ENCODE measurements around the gene AP5B1.
A peak's percentile ranks its signal among the peaks of the same experiment; 100 is the strongest.

AP5B1 gene

DNA sequence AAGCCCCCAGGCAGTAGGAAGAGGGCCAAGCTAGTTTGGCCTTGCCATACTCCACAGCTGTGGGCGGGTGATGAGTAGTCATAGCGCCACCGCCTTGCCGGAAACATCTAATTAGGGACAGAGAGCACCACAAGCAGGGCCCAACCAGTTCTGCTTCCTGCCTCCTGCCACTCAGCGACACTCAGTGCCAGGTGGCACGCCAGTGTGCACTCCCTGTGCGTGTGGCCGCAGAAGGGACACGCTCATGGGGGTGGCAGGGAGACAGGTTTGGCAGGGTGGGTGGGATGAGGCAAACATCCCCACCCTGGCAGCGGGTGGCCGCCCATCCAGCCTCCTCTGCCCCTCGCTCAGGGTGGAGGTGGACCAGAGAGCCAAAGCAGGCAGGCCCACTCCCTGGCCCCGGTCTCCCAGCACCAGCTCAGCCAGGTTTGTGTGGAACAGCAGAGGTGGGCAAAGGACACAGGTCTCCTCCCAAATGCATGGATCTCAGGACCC is 11.0 kb upstream of the AP5B1 start:
- Mint-ChIP-seq H3K4me3 (no peak overlapping the region), H3K4me1 (peaks cover 40% of the 10 kb centered on the region), H3K27ac (no peak overlapping the region), H3K36me3 (ENCODE audit: low read depth) (no peaks in the 10 kb centered on the region), H3K27me3 (ENCODE audit: low read depth, poor library complexity) (peaks cover 44% of the 10 kb centered on the region), H3K9me3 (no peaks in the 10 kb centered on the region)
- TF ChIP-seq, protein P1, sequence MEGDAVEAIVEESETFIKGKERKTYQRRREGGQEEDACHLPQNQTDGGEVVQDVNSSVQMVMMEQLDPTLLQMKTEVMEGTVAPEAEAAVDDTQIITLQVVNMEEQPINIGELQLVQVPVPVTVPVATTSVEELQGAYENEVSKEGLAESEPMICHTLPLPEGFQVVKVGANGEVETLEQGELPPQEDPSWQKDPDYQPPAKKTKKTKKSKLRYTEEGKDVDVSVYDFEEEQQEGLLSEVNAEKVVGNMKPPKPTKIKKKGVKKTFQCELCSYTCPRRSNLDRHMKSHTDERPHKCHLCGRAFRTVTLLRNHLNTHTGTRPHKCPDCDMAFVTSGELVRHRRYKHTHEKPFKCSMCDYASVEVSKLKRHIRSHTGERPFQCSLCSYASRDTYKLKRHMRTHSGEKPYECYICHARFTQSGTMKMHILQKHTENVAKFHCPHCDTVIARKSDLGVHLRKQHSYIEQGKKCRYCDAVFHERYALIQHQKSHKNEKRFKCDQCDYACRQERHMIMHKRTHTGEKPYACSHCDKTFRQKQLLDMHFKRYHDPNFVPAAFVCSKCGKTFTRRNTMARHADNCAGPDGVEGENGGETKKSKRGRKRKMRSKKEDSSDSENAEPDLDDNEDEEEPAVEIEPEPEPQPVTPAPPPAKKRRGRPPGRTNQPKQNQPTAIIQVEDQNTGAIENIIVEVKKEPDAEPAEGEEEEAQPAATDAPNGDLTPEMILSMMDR (IDR thresholded peaks at IDR 0.05): no peak
- DNase-seq: no peak

DNA sequence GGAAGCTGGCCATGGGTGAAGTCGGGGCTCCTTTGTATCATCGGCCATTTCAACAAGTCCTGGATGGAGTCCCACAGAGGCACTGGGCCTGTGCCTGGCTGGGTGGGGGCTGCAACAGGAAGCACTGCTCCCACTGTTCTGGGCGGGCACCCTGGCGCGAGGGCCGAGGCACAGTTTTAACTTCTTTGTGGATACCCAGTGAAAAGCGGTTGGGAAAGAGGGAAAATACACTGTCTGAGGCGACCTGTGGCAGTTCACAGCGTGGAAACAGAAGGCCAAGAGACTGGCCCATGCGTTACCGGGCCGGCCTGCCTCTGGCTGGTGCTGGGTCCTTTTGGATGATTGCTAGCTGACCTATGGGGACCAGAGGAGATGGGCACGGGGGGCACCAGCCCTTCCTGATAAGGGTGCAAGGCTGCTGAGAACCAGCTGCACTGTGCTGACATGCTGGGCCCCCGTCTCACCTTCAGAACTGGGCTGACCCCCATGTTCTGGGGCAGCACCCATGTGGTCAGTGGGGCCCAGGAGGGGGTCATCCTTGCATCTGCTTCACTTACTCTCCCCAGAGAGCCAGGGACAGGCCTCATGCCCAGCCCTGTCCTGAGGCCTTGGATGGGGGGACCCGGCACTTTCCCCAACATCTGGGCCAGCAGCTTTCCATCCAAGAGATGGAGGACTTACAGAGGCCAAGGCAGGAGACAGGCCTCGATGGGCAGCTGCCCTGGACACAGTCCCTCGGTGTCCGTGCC is 10.3 kb upstream of the AP5B1 start:
- no peak overlapping the region for H3K4me3 Mint-ChIP-seq
- DNase-seq: no peak
- H3K36me3 Mint-ChIP-seq (ENCODE audit: low read depth): no peaks in the 10 kb centered on the region
- H3K27ac Mint-ChIP-seq: no peak overlapping the region
- peaks cover 48% of the 10 kb centered on the region for H3K27me3 Mint-ChIP-seq (ENCODE audit: low read depth, poor library complexity)
- TF ChIP-seq, protein P1 (IDR thresholded peaks at IDR 0.05): no peak
- H3K4me1 Mint-ChIP-seq: peaks cover 35% of the 10 kb centered on the region
- H3K9me3 Mint-ChIP-seq: no peaks in the 10 kb centered on the region

DNA sequence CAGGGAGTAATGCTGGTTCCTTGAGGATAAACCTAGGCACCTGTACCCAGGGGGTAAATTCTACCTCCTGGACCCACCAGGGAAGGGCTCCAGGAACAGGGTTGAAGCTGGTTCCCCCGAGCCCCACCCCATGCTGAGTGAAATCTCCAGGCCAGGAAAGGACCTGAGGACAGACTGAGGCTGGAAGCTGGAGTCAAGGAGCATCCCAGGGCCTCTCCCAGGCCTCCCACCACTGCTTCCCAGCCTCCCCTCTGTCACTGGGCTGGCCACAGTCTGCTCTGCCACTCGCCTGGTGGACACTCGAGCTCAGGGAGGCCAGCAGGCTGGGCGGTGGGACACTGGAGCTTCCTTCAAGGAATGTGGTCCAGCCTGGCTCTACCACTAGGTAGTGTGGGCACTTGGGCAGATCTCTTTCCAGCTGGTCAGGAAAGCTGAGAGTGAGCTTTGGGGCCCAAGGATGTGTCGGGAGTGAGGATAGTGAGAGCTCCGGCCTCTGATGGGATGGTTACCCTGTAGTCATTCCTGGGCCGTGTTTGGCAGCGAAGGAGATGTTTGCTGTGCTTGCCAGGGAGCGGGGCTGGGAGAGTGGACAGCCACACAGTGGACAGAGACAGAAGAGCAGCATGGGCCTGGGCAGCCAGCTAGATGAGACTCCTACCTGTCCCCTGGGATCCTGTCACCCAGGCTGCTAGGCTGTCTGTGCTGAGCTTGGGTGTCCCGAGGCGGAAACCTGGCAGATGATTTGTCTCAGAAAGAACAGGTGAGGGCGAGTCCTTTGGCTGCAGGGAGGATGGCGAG is 9.5 kb upstream of the AP5B1 start:
- Mint-ChIP-seq H3K4me3 (no peak overlapping the region), H3K36me3 (ENCODE audit: low read depth) (peaks cover 4% of the 10 kb centered on the region), H3K9me3 (no peaks in the 10 kb centered on the region), H3K27me3 (ENCODE audit: low read depth, poor library complexity) (peaks cover 54% of the 10 kb centered on the region), H3K27ac (no peak overlapping the region), H3K4me1 (peaks cover 39% of the 10 kb centered on the region)
- TF ChIP-seq, protein P1 (IDR thresholded peaks at IDR 0.05): no peak
- DNase-seq: no peak

DNA sequence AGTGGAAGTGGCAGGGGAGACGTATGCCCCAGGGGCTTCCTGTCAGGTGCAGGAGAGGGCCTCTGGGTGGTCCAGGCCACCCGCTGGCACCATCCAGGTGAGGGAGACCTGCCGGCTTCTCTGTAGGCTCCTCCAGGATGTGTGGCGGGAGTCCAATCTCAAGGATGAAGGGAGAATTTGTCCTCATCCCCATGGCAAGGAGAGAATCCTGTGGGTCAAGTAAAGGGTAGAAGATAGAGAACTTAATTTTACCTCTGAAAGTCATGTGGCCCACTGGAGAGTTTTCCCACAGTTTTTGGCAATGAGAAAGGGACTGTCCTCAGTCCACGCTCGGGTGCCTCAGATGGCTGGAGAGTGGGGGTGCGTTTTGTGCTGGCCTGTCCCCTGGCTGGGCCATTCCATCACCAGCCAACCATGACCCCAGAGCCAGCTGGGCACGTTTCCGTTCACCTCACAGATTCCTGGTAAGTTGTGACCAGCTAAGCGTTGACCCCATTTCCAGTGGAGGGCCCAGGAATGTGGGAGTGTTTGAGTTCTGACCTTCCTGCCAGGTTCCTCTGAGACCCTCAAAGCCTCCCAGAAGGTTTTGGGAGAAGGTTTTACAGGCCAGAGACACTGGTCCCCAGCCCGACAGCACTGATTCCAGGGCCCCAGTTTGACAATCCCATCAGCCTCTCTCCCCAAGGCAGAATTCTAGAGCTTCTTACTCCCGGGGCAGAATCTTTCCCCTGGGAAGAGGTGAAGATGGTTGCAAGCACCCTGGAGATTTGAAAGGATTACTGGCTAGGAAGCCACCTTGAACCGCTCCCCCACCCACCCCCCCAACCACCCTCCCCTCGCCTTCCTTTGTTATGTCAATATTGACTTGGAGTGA is 8.7 kb upstream of the AP5B1 start:
- no peaks in the 10 kb centered on the region for H3K9me3 Mint-ChIP-seq
- H3K27ac Mint-ChIP-seq: no peak overlapping the region
- H3K4me1 Mint-ChIP-seq: peaks cover 45% of the 10 kb centered on the region
- TF ChIP-seq, protein P1 (IDR thresholded peaks at IDR 0.05): no peak
- peaks cover 58% of the 10 kb centered on the region for H3K27me3 Mint-ChIP-seq (ENCODE audit: low read depth, poor library complexity)
- H3K36me3 Mint-ChIP-seq (ENCODE audit: low read depth): peaks cover 8% of the 10 kb centered on the region
- H3K4me3 Mint-ChIP-seq: peak overlapping the region; percentile 63
- DNase-seq: no peak

DNA sequence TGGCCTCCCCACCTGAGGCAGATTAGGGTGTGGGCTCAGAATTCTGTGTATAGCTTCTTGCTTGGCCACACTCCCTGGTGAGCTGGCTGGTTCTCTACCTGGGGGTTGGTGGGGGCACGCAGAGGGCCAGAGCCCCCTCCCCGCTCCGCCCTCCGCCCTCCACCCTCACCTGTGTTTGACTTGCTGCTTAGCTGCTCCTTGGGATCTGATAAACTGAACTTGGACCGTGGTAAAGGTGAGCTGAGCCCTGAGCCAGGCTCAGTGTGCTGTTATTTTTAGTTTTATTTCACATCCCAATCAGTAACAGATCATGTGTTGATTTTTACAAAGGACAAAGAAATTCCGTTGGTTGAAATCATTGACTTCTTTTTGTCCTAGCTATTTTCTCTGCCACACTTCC is 8.0 kb upstream of the AP5B1 start:
- Mint-ChIP-seq H3K27ac (peak overlapping the region; percentile 59), H3K4me3 (peak overlapping the region; percentile 86), H3K36me3 (ENCODE audit: low read depth) (peaks cover 8% of the 10 kb centered on the region), H3K9me3 (no peaks in the 10 kb centered on the region), H3K27me3 (ENCODE audit: low read depth, poor library complexity) (peaks cover 65% of the 10 kb centered on the region), H3K4me1 (peaks cover 52% of the 10 kb centered on the region)
- TF ChIP-seq, protein P1 (IDR thresholded peaks at IDR 0.05): no peak
- DNase-seq: no peak

Data from nephron progenitor cell (in vitro differentiated cells).